HepG2 (cell line): ENCODE data around the gene PDPR. TPM values are rescaled to one million over a fixed set of nuclear protein-coding genes. Genes with fewer than 3 reads are reported as not detected.

Experiments
- ATAC-seq: fragments of 200-7000 bp; cut with Tn5 transposase; 3 replicates; pipeline ENCODE4 v1.9.1; 2020; ENCODE audit warnings: mild to moderate bottlenecking, moderate library complexity
- BruUV-seq: library from RNA; stranded (reverse); fragments of 400-500 nt; replicated peaks from 2 replicates; lab custom pipeline; 2021; lab: Mats Ljungman, UMichigan
- CTCF ChIA-PET: fragments of 300-600 bp; formaldehyde crosslinking; extraction: SDS; loops from one replicate; lab custom pipeline; 2021; ENCODE audit warnings: low total read pairs, inconsistent platforms, low intra/inter-chr PET ratio; lab: Yijun Ruan, JAX
- POLR2A ChIA-PET: fragments of 350-600 bp; sonication (Branson Sonifier 250); formaldehyde crosslinking; loops from one replicate; lab custom pipeline; 2020; ENCODE audit warnings: antibody characterized with exemption, inconsistent platforms; lab: Yijun Ruan, JAX
- DNase-seq: peaks from one replicate; pipeline ENCODE4 v3.0.0-alpha.2; 2015; ENCODE audit warnings: low spot score
- FAIRE-seq: peaks from 3 replicates; lab custom pipeline; 2011; peaks lifted over from hg19 to GRCh38; lab: Jason Lieb, UNC
- H2AFZ ChIP-seq: one replicate; pipeline ENCODE4 v1.6.1; 2011; ENCODE audit warnings: low read length, inconsistent platforms
- H3K27ac ChIP-seq: fragments of 300-600 bp; 3 replicates; pipeline ENCODE4 v1.8.0; 2011; ENCODE audit warnings: mixed run types, mild to moderate bottlenecking, mixed read lengths, low read length, inconsistent platforms; ENCODE audit not compliant: insufficient read depth; ENCODE audit errors: extremely low read length
- H3K27me3 ChIP-seq, 2 experiments: fragments of 200-600 bp in 1 of 2; 2 replicates in 1 of 2; 3 replicates in 1 of 2; pipeline versions ENCODE4 v1.6.0 to v1.8.0; 2011; ENCODE audit warnings: low read length in 2 of 2, mild to moderate bottlenecking in 2 of 2, moderate library complexity in 2 of 2, inconsistent platforms in 1 of 2; ENCODE audit not compliant: insufficient read depth in 2 of 2, control insufficient read depth in 1 of 2
- H3K36me3 ChIP-seq, 2 experiments: fragments of 200-600 bp in 1 of 2; replicated peaks in 1 of 2; 2 replicates in 1 of 2; 3 replicates in 1 of 2; pipeline versions ENCODE4 v1.5.1 to v1.8.0; 2011; ENCODE audit warnings: low read length in 2 of 2, inconsistent platforms in 1 of 2; ENCODE audit not compliant: insufficient read depth in 2 of 2, control insufficient read depth in 1 of 2
- H3K4me1 ChIP-seq: 2 replicates; pipeline ENCODE4 v1.5.1; 2012; ENCODE audit warnings: low read length, inconsistent platforms; ENCODE audit not compliant: insufficient read depth
- H3K4me2 ChIP-seq: 2 replicates; pipeline ENCODE4 v1.6.0; 2011; ENCODE audit warnings: low read depth, low read length, inconsistent platforms
- H3K4me3 ChIP-seq, 3 experiments: fragments of 200-600 bp in 1 of 3; sonication (generic), shearing (Covaris generic) in 1 of 3; replicated peaks in 1 of 3; 2 replicates each; pipeline ENCODE4 v1.5.1; 2011 to 2016; ENCODE audit warnings: low read length in 3 of 3, inconsistent platforms in 2 of 3, low read depth in 2 of 3, mild to moderate bottlenecking in 2 of 3, control low read depth in 1 of 3, mixed read lengths in 1 of 3; ENCODE audit not compliant: insufficient read depth in 1 of 3
- H3K79me2 ChIP-seq: one replicate; pipeline ENCODE4 v1.6.1; 2011; ENCODE audit warnings: low read length, inconsistent platforms; ENCODE audit not compliant: insufficient read depth
- H3K9ac ChIP-seq: 2 replicates; pipeline ENCODE4 v1.6.0; 2011; ENCODE audit warnings: mild to moderate bottlenecking, low read depth, low read length, inconsistent platforms; ENCODE audit not compliant: insufficient read depth
- H3K9me3 ChIP-seq: 2 replicates; pipeline ENCODE4 v1.5.1; 2012; ENCODE audit warnings: mild to moderate bottlenecking, low read length
- H4K20me1 ChIP-seq: 2 replicates; pipeline ENCODE4 v1.6.0; 2011; ENCODE audit warnings: inconsistent platforms, mild to moderate bottlenecking, low read length, moderate library complexity; ENCODE audit not compliant: insufficient read depth
- AGO2 ChIP-seq: fragments of 200-400 bp; formaldehyde crosslinking; optimal IDR thresholded peaks from 2 replicates; pipeline ENCODE3; 2017; ENCODE audit warnings: mild to moderate bottlenecking, low read depth, low read length, moderate library complexity
- HMGXB4 ChIP-seq, 2 experiments: sonication (generic) in 1 of 2; formaldehyde crosslinking in 1 of 2; IDR thresholded peaks; 2 replicates each; pipeline versions ENCODE4 v1.4.0 to v1.6.1; 2018 to 2020; ENCODE audit warnings: missing genetic modification reagents in 2 of 2, borderline replicate concordance in 1 of 2, low read depth in 1 of 2, mild to moderate bottlenecking in 1 of 2, missing biosample characterization in 1 of 2
- MAFK ChIP-seq, 2 experiments: IDR thresholded peaks in 1 of 2; conservative IDR thresholded peaks in 1 of 2; 2 replicates each; pipeline ENCODE4 v1.6.1; 2011; ENCODE audit warnings: improper control_type of control experiment in 2 of 2, low read length in 2 of 2
- NCOA1 ChIP-seq: sonication (generic); formaldehyde crosslinking; IDR thresholded peaks from 2 replicates; pipeline ENCODE4 v1.9.0; 2021; ENCODE audit warnings: missing genetic modification reagents
- RBM22 ChIP-seq: fragments of 200-400 bp; formaldehyde crosslinking; optimal IDR thresholded peaks from 2 replicates; pipeline ENCODE3; 2017; ENCODE audit warnings: mild to moderate bottlenecking, low read length, moderate library complexity
- ZC3H13 ChIP-seq: sonication (generic); formaldehyde crosslinking; IDR thresholded peaks from 2 replicates; pipeline ENCODE4 v1.8.1; 2023; ENCODE audit warnings: mild to moderate bottlenecking, missing genetic modification reagents, moderate library complexity
- ZNF510 ChIP-seq: sonication (generic); formaldehyde crosslinking; IDR thresholded peaks from 2 replicates; pipeline ENCODE4 v1.4.0; 2020; ENCODE audit warnings: low read depth, mild to moderate bottlenecking, missing genetic modification reagents
- ZNF605 ChIP-seq: sonication (generic); formaldehyde crosslinking; IDR thresholded peaks from 2 replicates; pipeline ENCODE4 v1.8.0; 2022; ENCODE audit warnings: mild to moderate bottlenecking, missing genetic modification reagents
- WGBS: methylation state at CpG from one replicate; pipeline ENCODE4 v1.1.6; 2017; ENCODE audit warnings: low lambda C conversion rate; 5-methylcytosine and 5-hydroxymethylcytosine counted together
- in situ Hi-C: cut with HindIII; loops from 2 replicates; pipeline ENCODE4 v1.10.0; 2017; ENCODE audit warnings: low pct_unique_long_range_greater_than_20kb; ENCODE audit not compliant: extremely low pct_ligation_motif_present
- intact Hi-C: fragments of 100-400 bp; cut with micrococcal nuclease; formaldehyde crosslinking; loops from one replicate; pipeline ENCODE4 v1.10.0; 2022; ENCODE audit not compliant: unreplicated experiment
- polyA plus RNA-seq, 8 experiments: library from polyadenylated mRNA; depleted of rRNA in 3 of 8; stranded (reverse) in 7 of 8; unstranded in 1 of 8; fragments of >200 nt; fragmentation: Illumina TruSeq in 4 of 8; extraction: Trizol in 4 of 8; gene quantifications; 2 replicates each; pipeline versions ENCODE4 v1.2.1 to v1.2.3, GENCODE V29; 2011 to 2016; ENCODE audit warnings: low read depth in 4 of 8, missing spikeins in 1 of 8, mixed read lengths in 1 of 8; ENCODE audit not compliant: insufficient read depth in 1 of 8
- total RNA-seq, 5 experiments: library from RNA; depleted of rRNA; stranded (reverse); fragments of >200 nt; fragmentation: Illumina TruSeq; extraction: Trizol; gene quantifications; 2 replicates each; pipeline ENCODE4 v1.2.3, GENCODE V29; 2016; ENCODE audit warnings: low read depth in 1 of 5
- TF ChIP-seq, protein P1 (sequence below): sonication (generic); formaldehyde crosslinking; IDR thresholded peaks from 2 replicates; pipeline ENCODE4 v1.4.0; 2020; ENCODE audit warnings: missing genetic modification reagents, low read depth, mild to moderate bottlenecking, borderline replicate concordance
- TF ChIP-seq, protein P2 (sequence below): sonication (generic); formaldehyde crosslinking; IDR thresholded peaks from 2 replicates; pipeline ENCODE4 v1.5.1; 2020; ENCODE audit warnings: mild to moderate bottlenecking, missing genetic modification reagents
- TF ChIP-seq, protein P3 (sequence below): sonication (generic); formaldehyde crosslinking; IDR thresholded peaks from 2 replicates; pipeline ENCODE4 v1.5.0; 2020; ENCODE audit warnings: mild to moderate bottlenecking, missing genetic modification reagents

Gene PDPR
- total and polyA plus RNA-seq, 2 of the 13 experiments (the other 11 are each of a cell fraction or from before 2014, with no cell fraction given) = 19.5 to 29.9 TPM

DNA sequence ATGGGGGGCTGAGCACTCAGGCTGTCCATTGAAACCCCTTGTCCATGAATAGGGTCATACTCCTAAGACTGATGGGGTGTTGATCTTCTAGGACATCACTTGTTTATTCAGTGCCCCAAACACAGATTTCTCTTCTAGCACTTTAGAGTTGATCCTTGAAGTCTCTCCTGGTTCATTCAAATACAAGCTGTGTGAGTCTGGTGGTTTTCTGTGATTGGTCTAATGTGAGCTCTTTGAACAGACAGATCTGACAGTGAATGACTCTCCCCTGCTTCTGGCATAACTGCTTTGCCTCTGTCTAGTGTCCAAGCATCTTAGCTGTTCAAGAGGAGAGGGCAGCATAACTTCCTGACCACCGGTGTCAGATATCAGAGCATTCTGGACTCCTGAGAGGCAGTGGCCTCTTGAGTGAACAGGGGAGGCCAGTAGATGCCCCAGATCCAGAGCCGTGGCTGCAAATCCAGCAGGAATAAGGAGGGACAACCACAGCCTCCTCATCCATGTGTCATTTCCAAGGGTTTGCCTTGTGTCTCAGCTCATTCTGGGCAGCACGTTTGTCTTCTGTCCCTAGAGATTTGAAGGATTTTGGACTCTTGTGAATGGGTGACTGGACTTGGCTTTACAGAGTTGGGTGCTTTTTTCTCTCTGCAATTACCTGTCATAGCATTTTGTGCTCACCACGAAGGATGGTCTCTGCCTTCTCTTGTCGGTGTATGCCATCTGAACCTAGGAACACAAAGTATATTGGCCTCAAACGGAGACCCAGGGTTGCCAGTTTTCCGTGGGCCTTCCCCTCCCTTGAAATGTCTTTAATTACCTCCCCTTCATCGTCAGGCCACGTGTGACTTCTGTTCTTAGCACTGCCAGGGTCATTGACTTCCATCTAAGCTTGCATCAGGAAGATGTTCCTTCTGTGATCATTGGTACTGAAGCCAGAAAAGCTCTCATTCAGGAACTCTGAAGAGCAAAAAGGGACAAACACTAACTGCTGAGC lies 45.5 kb downstream of the PDPR start:
- Histone ChIP-seq H3K27ac (peak overlapping the region; percentile 91), H2AFZ (no peak overlapping the region), H3K4me1 (peaks cover 65% of the 10 kb centered on the region), H3K4me2 (no peak overlapping the region), H3K4me3 (no peak overlapping the region), H4K20me1 (no peaks in the 10 kb centered on the region), H3K9me3 (no peaks in the 10 kb centered on the region), H3K79me2 (no peaks in the 10 kb centered on the region), H3K36me3 (peaks cover 15 to 43% of the 10 kb centered on the region in 2 experiments), H3K9ac (no peak overlapping the region), H3K27me3 (no peaks in the 10 kb centered on the region)
- ChIA-PET POLR2A (interaction anchor here (1.0 kb wide), 1 partner anchor 93 kb away, joined by 3 read pairs; the partner anchor contains the start of gene EXOSC6), CTCF (no interaction called here)
- intact Hi-C loops = loop anchor here (10.0 kb wide), 1 partner anchor 95 kb away; no protein-coding TSS in a partner anchor
- FAIRE-seq (no peak), ATAC-seq (no peak), DNase-seq (no peak)
- no TSS peak for BruUV-seq
- whole genome bisulfite sequencing = 88% methylated on average over 9 of the region's 9 CpGs
- in situ Hi-C loops = loop anchor here (10.0 kb wide), 1 partner anchor 95 kb away; the partner anchor contains the start of gene EXOSC6
- TF ChIP-seq, protein P1, sequence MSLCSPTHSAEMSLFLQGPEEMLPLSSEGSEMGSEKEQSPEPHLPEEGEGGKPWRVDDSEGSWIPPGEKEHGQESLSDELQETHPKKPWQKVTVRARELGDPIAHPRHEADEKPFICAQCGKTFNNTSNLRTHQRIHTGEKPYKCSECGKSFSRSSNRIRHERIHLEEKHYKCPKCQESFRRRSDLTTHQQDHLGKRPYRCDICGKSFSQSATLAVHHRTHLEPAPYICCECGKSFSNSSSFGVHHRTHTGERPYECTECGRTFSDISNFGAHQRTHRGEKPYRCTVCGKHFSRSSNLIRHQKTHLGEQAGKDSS (CRISPR knock-in tag) = 0 out of 2 replicates have a peak, but pooled peaks have one; percentile 48
- TF ChIP-seq, protein P2, sequence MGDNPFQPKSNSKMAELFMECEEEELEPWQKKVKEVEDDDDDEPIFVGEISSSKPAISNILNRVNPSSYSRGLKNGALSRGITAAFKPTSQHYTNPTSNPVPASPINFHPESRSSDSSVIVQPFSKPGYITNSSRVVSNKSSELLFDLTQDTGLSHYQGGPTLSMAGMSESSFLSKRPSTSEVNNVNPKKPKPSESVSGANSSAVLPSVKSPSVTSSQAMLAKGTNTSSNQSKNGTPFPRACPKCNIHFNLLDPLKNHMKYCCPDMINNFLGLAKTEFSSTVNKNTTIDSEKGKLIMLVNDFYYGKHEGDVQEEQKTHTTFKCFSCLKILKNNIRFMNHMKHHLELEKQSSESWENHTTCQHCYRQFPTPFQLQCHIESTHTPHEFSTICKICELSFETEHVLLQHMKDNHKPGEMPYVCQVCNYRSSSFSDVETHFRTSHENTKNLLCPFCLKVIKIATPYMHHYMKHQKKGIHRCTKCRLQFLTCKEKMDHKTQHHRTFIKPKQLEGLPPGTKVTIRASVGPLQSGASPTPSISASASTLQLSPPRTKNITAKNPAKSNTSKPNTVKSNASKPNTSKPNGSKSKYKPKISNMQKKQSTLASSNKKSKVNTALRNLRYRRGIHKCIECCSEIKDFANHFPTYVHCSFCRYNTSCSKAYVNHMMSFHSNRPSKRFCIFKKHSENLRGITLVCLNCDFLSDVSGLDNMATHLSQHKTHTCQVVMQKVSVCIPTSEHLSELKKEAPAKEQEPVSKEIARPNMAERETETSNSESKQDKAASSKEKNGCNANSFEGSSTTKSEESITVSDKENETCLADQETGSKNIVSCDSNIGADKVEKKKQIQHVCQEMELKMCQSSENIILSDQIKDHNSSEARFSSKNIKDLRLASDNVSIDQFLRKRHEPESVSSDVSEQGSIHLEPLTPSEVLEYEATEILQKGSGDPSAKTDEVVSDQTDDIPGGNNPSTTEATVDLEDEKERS (CRISPR knock-in tag) = no peak
- TF ChIP-seq RBM22 (peak; percentile 33), ZNF510 (CRISPR knock-in tag) (0 out of 2 replicates have a peak, but pooled peaks have one; percentile 43), AGO2 (no peak), ZC3H13 (CRISPR knock-in tag) (0 out of 2 replicates have a peak, but pooled peaks have one; percentile 50), MAFK (conservative IDR thresholded peaks at IDR 0.05 in 1 of 2, IDR thresholded peaks at IDR 0.05 in 1 of 2; ENCODE audit: low read length in 2 of 2) (peak in 1 of 2 experiments; percentile 31; a peak in 1 of 4 replicates), HMGXB4 (CRISPR knock-in tag; IDR thresholded peaks at IDR 0.05; ENCODE audit: borderline replicate concordance in 1 of 2, low read depth in 1 of 2) (peak in 1 of 2 experiments; percentile 25; a peak in 1 of 4 replicates), NCOA1 (CRISPR knock-in tag) (no peak), ZNF605 (CRISPR knock-in tag) (peak; percentile 59; the same call in 1 of the 2 replicates)
- TF ChIP-seq, protein P3, sequence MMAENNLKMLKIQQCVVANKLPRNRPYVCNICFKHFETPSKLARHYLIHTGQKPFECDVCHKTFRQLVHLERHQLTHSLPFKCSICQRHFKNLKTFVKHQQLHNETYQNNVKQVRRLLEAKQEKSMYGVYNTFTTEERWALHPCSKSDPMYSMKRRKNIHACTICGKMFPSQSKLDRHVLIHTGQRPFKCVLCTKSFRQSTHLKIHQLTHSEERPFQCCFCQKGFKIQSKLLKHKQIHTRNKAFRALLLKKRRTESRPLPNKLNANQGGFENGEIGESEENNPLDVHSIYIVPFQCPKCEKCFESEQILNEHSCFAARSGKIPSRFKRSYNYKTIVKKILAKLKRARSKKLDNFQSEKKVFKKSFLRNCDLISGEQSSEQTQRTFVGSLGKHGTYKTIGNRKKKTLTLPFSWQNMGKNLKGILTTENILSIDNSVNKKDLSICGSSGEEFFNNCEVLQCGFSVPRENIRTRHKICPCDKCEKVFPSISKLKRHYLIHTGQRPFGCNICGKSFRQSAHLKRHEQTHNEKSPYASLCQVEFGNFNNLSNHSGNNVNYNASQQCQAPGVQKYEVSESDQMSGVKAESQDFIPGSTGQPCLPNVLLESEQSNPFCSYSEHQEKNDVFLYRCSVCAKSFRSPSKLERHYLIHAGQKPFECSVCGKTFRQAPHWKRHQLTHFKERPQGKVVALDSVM (CRISPR knock-in tag) = peak; percentile 85
